ENCODE results near the gene IGHMBP2. TPM values are rescaled to one million over a fixed set of nuclear protein-coding genes. Genes with fewer than 3 reads are reported as not detected.

Gene IGHMBP2
- total and polyA plus RNA-seq, 2 of the 8 experiments (the other 6 are each of a cell fraction or from before 2014, with no cell fraction given): 8.4 to 17.6 TPM

- POLR2A ChIA-PET (ENCODE audit: partially characterized antibody): interaction anchor here (0.6 kb wide), 1 partner anchor 29 kb away, joined by 3 read pairs; no protein-coding TSS in a partner anchor
- CTCF ChIA-PET (ENCODE audit: partially characterized antibody): interaction anchor here (1.1 kb wide), 1 partner anchor 28 kb away, joined by 3 read pairs; no protein-coding TSS in a partner anchor
- Histone ChIP-seq H3K27me3 (replicated peaks in 1 of 4; ENCODE audit: control insufficient read depth in 3 of 4, extremely low read depth in 1 of 4, insufficient read depth in 3 of 4, low read length in 3 of 4) (no peaks in the 10 kb centered on the region), H3K9me3 (ENCODE audit: insufficient read depth in 2 of 2, low read depth in 1 of 2, low read length in 1 of 2) (peaks cover 11% of the 10 kb centered on the region in 2 experiments; a peak in 3 of 4 replicates), H3K36me3 (ENCODE audit: control insufficient read depth in 2 of 4, insufficient read depth in 4 of 4, low read length in 3 of 4) (peaks cover 3 to 30% (median 16%) of the 10 kb centered on the region in 4 experiments; a peak in 6 of 8 replicates), H2BK120ac (replicated peaks; ENCODE audit: low read depth, low read length) (no peak overlapping the region), H4K91ac (replicated peaks; ENCODE audit: insufficient read length, low read length) (no peak overlapping the region), H3K4me2 (ENCODE audit: insufficient read depth in 1 of 2, low read depth in 2 of 2, low read length in 2 of 2) (no peak overlapping the region), H3K9ac (replicated peaks in 1 of 4; ENCODE audit: extremely low read depth in 1 of 4, low read depth in 3 of 4, low read length in 3 of 4) (no peak overlapping the region), H3K79me2 (ENCODE audit: control insufficient read depth in 1 of 2, insufficient read depth in 2 of 2, low read length in 2 of 2) (no peaks in the 10 kb centered on the region), H3K14ac (ENCODE audit: insufficient read length) (no peak overlapping the region), H4K8ac (ENCODE audit: extremely low read depth, insufficient read depth, low read length) (no peak overlapping the region), H3K18ac (ENCODE audit: extremely low read depth, low read length) (no peak overlapping the region), H2BK12ac (ENCODE audit: low read depth, low read length) (no peak overlapping the region), H3K4me3 (ENCODE audit: extremely low read depth in 1 of 4, insufficient read depth in 2 of 4, low read depth in 3 of 4, low read length in 4 of 4) (no peak overlapping the region), H3K56ac (replicated peaks; ENCODE audit: insufficient read length, low read depth, low read length) (no peak overlapping the region), H3K79me1 (ENCODE audit: low read depth, low read length) (no peaks in the 10 kb centered on the region), H2AFZ (ENCODE audit: low read length) (no peak overlapping the region), H3K4ac (replicated peaks; ENCODE audit: insufficient read length, low read depth, low read length) (no peak overlapping the region), H2BK15ac (ENCODE audit: low read length) (no peak overlapping the region), H2BK20ac (ENCODE audit: low read length) (no peak overlapping the region), H2AK5ac (ENCODE audit: low read depth, low read length) (no peak overlapping the region), H2BK5ac (ENCODE audit: low read depth, low read length) (no peak overlapping the region), H4K20me1 (replicated peaks in 1 of 2; ENCODE audit: control insufficient read depth in 1 of 2, insufficient read depth in 2 of 2, low read length in 2 of 2) (peaks cover 0 to 5% of the 10 kb centered on the region in 2 experiments), H4K5ac (ENCODE audit: insufficient read length, low read depth, low read length) (no peak overlapping the region), H3K27ac (ENCODE audit: low read depth, low read length) (no peak overlapping the region), H3K23me2 (ENCODE audit: low read depth, low read length) (no peaks in the 10 kb centered on the region), H3K4me1 (replicated peaks in 1 of 4; ENCODE audit: control insufficient read depth in 3 of 4, insufficient read depth in 4 of 4, low read length in 3 of 4) (no peaks in the 10 kb centered on the region), H3K23ac (ENCODE audit: insufficient read length) (no peak overlapping the region)
- FAIRE-seq (no peak), DNase-seq (ENCODE audit: low read depth in 1 of 2, low spot score in 2 of 2) (no peak)
- 90% methylated on average over 20 of the region's 20 CpGs; no CpG with 5 or more reads in 1 of the 2 experiments for WGBS, 2 experiments (ENCODE audit: extremely low coverage in 1 of 2, insufficient coverage in 1 of 2, insufficient read length in 1 of 2, insufficient replicate concordance in 2 of 2, low coverage in 1 of 2, low lambda C conversion rate in 2 of 2, missing lambda C conversion rate in 1 of 2)
- TF ChIP-seq MAX (IDR thresholded peaks at IDR 0.05): no peak
- no peak for TF ChIP-seq SP4 (IDR thresholded peaks at IDR 0.05; ENCODE audit: low read length)
- no peak for TF ChIP-seq HDAC6 (IDR thresholded peaks at IDR 0.05; ENCODE audit: low read depth, low read length)
- TF ChIP-seq ATF3 (IDR thresholded peaks at IDR 0.05; ENCODE audit: insufficient read depth, low read depth, low read length): no peak
- TF ChIP-seq SIRT6 (IDR thresholded peaks at IDR 0.05; ENCODE audit: low read length): no peak
- TF ChIP-seq SUZ12 (IDR thresholded peaks at IDR 0.05; ENCODE audit: low read length): no peak
- no peak for TF ChIP-seq POLR2AphosphoS5 (IDR thresholded peaks at IDR 0.05; ENCODE audit: low read depth, low read length)
- TF ChIP-seq SP2 (IDR thresholded peaks at IDR 0.05; ENCODE audit: low read length): no peak
- no peak for TF ChIP-seq PHF8 (conservative IDR thresholded peaks at IDR 0.05; ENCODE audit: low read depth, low read length)
- TF ChIP-seq FOSL1 (IDR thresholded peaks at IDR 0.05; ENCODE audit: insufficient read depth, low read depth, low read length): no peak
- TF ChIP-seq CEBPB (IDR thresholded peaks at IDR 0.05; ENCODE audit: low read depth, low read length): no peak
- TF ChIP-seq BRCA1 (IDR thresholded peaks at IDR 0.05; ENCODE audit: low read depth, low read length): no peak
- TF ChIP-seq RBBP5 (IDR thresholded peaks at IDR 0.05; ENCODE audit: borderline replicate concordance, low read depth, low read length): no peak
- no peak for TF ChIP-seq KDM1A (IDR thresholded peaks at IDR 0.05; ENCODE audit: borderline replicate concordance, low read length)
Observed at GRCh38 chr11:68929135-68929534, 25.4 kb downstream of the IGHMBP2 start.

Data from H1 (cell line).